Panc1 (cell line): Measurements from ENCODE around the gene SMURF1. TPM values are rescaled to one million over a fixed set of nuclear protein-coding genes. Genes with fewer than 3 reads are reported as not detected.

ENCODE experiments used
- ATAC-seq: fragments of 200-7000 bp; cut with Tn5 transposase; 2 replicates; pipeline ENCODE4 v1.9.1; 2020; ENCODE audit warnings: mild to moderate bottlenecking, moderate library complexity
- BruUV-seq: library from RNA; stranded (reverse); fragments of 400-500 nt; replicated peaks from 2 replicates; lab custom pipeline; 2021; lab: Mats Ljungman, UMichigan
- CTCF ChIA-PET: fragments of 300-600 bp; sonication (Branson Sonifier 250); formaldehyde crosslinking; loops from one replicate; lab custom pipeline; 2022; ENCODE audit warnings: antibody characterized with exemption; lab: Charles Lee
- POLR2A ChIA-PET: fragments of 300-600 bp; sonication (Branson Sonifier 250); formaldehyde crosslinking; loops from one replicate; lab custom pipeline; 2022; ENCODE audit warnings: antibody characterized with exemption; lab: Charles Lee
- DNase-seq: peaks from one replicate; pipeline ENCODE4 v3.0.0-alpha.2; 2010; ENCODE audit warnings: low read depth, low spot score
- H3K27ac ChIP-seq: 2 replicates; pipeline ENCODE4 v1.5.1; 2011; ENCODE audit warnings: mild to moderate bottlenecking, low read length, inconsistent platforms
- H3K27me3 ChIP-seq: fragments of 200-500 bp; sonication (Bioruptor generic); 2 replicates; pipeline ENCODE4 v1.6.0; 2014; ENCODE audit warnings: low read length, inconsistent platforms; ENCODE audit not compliant: control insufficient read depth, insufficient read depth
- H3K36me3 ChIP-seq: fragments of 200-500 bp; sonication (Bioruptor generic); 2 replicates; pipeline ENCODE4 v1.5.1; 2014; ENCODE audit warnings: inconsistent platforms, mild to moderate bottlenecking, low read length, moderate library complexity; ENCODE audit not compliant: control insufficient read depth, insufficient read depth
- H3K4me1 ChIP-seq: 2 replicates; pipeline ENCODE4 v1.5.1; 2011; ENCODE audit warnings: inconsistent platforms, mild to moderate bottlenecking, low read length, moderate library complexity; ENCODE audit not compliant: control insufficient read depth, insufficient read depth
- H3K4me3 ChIP-seq, 2 experiments: 2 replicates each; pipeline ENCODE4 v1.5.1; 2011 to 2012; ENCODE audit warnings: low read depth in 2 of 2, low read length in 2 of 2, mild to moderate bottlenecking in 2 of 2, inconsistent platforms in 1 of 2, moderate library complexity in 1 of 2
- H3K9me3 ChIP-seq: fragments of 200-500 bp; sonication (Bioruptor generic); 2 replicates; pipeline ENCODE4 v1.5.1; 2014; ENCODE audit warnings: low read depth, mild to moderate bottlenecking, inconsistent platforms, low read length, moderate library complexity; ENCODE audit not compliant: control insufficient read depth, insufficient read depth
- POLR2AphosphoS5 ChIP-seq: IDR thresholded peaks from 2 replicates; pipeline ENCODE4 v1.6.1; 2012; ENCODE audit warnings: mild to moderate bottlenecking, low read depth, low read length, moderate library complexity
- SIN3A ChIP-seq: IDR thresholded peaks from 2 replicates; pipeline ENCODE4 v1.6.1; 2012; ENCODE audit warnings: low read depth, mild to moderate bottlenecking, low read length, moderate library complexity, borderline replicate concordance; ENCODE audit not compliant: insufficient read depth
- TCF7L2 ChIP-seq: IDR thresholded peaks from 2 replicates; pipeline ENCODE4 v1.6.1; 2011; ENCODE audit warnings: mild to moderate bottlenecking, low read depth, low read length, inconsistent platforms
- in situ Hi-C: cut with HindIII; loops from 2 replicates; pipeline ENCODE4 v1.10.0; 2016; ENCODE audit warnings: low sequenced_read_pairs, low pct_unique_long_range_greater_than_20kb
- intact Hi-C: fragments of 100-400 bp; cut with micrococcal nuclease; formaldehyde crosslinking; loops from one replicate; pipeline ENCODE4 v1.10.0; 2022; ENCODE audit not compliant: unreplicated experiment
- total RNA-seq: library from RNA; stranded (reverse); gene quantifications from one replicate; pipeline ENCODE4 v1.2.1, GENCODE V29; 2021; ENCODE audit not compliant: unreplicated experiment
- TF ChIP-seq, protein P1 (sequence below), 2 experiments: IDR thresholded peaks; 2 replicates each; pipeline ENCODE4 v1.6.1; 2011 to 2012; ENCODE audit warnings: low read depth in 2 of 2, control low read depth in 1 of 2, low read length in 1 of 2, mild to moderate bottlenecking in 1 of 2, moderate library complexity in 1 of 2; ENCODE audit not compliant: insufficient read depth in 1 of 2
- TF ChIP-seq, protein P2 (sequence below): fragments of 450-650 bp; IDR thresholded peaks from 2 replicates; pipeline ENCODE4 v1.5.1; 2017; ENCODE audit warnings: mild to moderate bottlenecking

SMURF1 gene
- total RNA-seq, 1 experiment from 2014 or later, result 47.0 TPM

DNA sequence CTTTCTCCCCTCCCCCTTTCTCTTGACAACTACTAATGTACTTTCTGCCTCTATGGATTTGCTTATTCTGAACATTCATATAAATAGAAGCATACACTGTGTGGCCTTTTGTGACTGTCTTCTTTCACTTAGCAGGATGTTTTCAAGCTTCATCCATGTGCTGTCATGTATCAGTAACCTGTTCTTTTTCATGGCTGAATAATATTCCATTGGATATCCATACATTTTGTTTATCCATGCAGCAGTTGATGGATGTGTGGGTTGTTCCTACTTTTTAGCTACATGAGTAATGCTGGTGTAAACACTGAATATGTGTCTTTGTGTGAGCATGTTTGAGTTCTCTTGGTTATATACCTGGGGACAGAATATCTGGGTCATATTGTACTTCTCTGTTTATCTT is 158.0 kb downstream of the SMURF1 start:
- Histone ChIP-seq H3K27ac (no peak overlapping the region), H3K27me3 (no peaks in the 10 kb centered on the region), H3K9me3 (no peaks in the 10 kb centered on the region), H3K36me3 (peaks cover 47% of the 10 kb centered on the region), H3K4me3 (no peak overlapping the region), H3K4me1 (no peaks in the 10 kb centered on the region)
- in situ Hi-C loops, result no loop called here
- TF ChIP-seq POLR2AphosphoS5, result no peak
- TF ChIP-seq, protein P1, sequence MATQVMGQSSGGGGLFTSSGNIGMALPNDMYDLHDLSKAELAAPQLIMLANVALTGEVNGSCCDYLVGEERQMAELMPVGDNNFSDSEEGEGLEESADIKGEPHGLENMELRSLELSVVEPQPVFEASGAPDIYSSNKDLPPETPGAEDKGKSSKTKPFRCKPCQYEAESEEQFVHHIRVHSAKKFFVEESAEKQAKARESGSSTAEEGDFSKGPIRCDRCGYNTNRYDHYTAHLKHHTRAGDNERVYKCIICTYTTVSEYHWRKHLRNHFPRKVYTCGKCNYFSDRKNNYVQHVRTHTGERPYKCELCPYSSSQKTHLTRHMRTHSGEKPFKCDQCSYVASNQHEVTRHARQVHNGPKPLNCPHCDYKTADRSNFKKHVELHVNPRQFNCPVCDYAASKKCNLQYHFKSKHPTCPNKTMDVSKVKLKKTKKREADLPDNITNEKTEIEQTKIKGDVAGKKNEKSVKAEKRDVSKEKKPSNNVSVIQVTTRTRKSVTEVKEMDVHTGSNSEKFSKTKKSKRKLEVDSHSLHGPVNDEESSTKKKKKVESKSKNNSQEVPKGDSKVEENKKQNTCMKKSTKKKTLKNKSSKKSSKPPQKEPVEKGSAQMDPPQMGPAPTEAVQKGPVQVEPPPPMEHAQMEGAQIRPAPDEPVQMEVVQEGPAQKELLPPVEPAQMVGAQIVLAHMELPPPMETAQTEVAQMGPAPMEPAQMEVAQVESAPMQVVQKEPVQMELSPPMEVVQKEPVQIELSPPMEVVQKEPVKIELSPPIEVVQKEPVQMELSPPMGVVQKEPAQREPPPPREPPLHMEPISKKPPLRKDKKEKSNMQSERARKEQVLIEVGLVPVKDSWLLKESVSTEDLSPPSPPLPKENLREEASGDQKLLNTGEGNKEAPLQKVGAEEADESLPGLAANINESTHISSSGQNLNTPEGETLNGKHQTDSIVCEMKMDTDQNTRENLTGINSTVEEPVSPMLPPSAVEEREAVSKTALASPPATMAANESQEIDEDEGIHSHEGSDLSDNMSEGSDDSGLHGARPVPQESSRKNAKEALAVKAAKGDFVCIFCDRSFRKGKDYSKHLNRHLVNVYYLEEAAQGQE (IDR thresholded peaks at IDR 0.05; ENCODE audit: insufficient read depth in 1 of 2, low read depth in 2 of 2, low read length in 1 of 2), result no peak
- TF ChIP-seq TCF7L2, result no peak
- TF ChIP-seq, protein P2, sequence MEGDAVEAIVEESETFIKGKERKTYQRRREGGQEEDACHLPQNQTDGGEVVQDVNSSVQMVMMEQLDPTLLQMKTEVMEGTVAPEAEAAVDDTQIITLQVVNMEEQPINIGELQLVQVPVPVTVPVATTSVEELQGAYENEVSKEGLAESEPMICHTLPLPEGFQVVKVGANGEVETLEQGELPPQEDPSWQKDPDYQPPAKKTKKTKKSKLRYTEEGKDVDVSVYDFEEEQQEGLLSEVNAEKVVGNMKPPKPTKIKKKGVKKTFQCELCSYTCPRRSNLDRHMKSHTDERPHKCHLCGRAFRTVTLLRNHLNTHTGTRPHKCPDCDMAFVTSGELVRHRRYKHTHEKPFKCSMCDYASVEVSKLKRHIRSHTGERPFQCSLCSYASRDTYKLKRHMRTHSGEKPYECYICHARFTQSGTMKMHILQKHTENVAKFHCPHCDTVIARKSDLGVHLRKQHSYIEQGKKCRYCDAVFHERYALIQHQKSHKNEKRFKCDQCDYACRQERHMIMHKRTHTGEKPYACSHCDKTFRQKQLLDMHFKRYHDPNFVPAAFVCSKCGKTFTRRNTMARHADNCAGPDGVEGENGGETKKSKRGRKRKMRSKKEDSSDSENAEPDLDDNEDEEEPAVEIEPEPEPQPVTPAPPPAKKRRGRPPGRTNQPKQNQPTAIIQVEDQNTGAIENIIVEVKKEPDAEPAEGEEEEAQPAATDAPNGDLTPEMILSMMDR, result no peak
- intact Hi-C loops, result no loop called here
- CTCF ChIA-PET, result no interaction called here
- ATAC-seq, result no peak
- BruUV-seq, result no TSS peak
- POLR2A ChIA-PET, result no interaction called here
- DNase-seq, result no peak

DNA sequence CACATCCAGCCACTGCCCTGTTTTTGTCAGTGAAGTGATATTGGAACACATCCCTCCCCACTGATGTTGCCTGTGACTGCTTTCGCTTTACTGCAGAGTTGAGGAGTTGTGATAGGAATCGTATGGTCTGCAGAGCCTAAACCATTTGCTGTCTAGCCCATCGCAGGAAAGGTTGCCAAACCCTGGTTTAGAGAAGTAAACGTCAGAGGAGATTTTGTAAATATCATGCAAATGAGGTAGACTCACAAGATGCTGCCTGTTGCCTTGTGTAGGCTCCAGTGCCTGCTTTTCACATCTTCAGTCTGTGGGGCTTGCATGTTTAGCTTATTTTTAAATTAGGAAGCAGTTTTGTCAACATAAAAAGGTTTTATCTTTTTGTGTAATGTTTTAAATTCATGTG is 158.5 kb downstream of the SMURF1 start:
- DNase-seq (no peak), ATAC-seq (no peak)
- ChIA-PET CTCF (no interaction called here), POLR2A (no interaction called here)
- Histone ChIP-seq H3K4me3 (no peak overlapping the region), H3K4me1 (no peaks in the 10 kb centered on the region), H3K27me3 (no peaks in the 10 kb centered on the region), H3K9me3 (no peaks in the 10 kb centered on the region), H3K36me3 (peaks cover 41% of the 10 kb centered on the region), H3K27ac (no peak overlapping the region)
- no TSS peak for BruUV-seq
- in situ Hi-C loops (no loop called here), intact Hi-C loops (no loop called here)
- TF ChIP-seq, protein P1 (IDR thresholded peaks at IDR 0.05; ENCODE audit: insufficient read depth in 1 of 2, low read depth in 2 of 2, low read length in 1 of 2), result no peak
- TF ChIP-seq SIN3A, result no peak
- TF ChIP-seq POLR2AphosphoS5, result no peak
- TF ChIP-seq, protein P2, result no peak
- TF ChIP-seq TCF7L2, result no peak
